Limb (tissue), 2 donors: ENCODE results near the gene THBD.

Source experiments
- DNase-seq, 2 donors: peaks; one replicate each; pipeline ENCODE4 v3.0.0-alpha.2; 2016; ENCODE audit errors: extremely low spot score in 2 of 2

The THBD gene

GRCh38 chr20:23011008-23011721 is 38.3 kb downstream of the THBD start:
- DNase-seq, result no peak

GRCh38 chr20:23010096-23010495 is 39.4 kb downstream of the THBD start:
- no peak for DNase-seq

DNA sequence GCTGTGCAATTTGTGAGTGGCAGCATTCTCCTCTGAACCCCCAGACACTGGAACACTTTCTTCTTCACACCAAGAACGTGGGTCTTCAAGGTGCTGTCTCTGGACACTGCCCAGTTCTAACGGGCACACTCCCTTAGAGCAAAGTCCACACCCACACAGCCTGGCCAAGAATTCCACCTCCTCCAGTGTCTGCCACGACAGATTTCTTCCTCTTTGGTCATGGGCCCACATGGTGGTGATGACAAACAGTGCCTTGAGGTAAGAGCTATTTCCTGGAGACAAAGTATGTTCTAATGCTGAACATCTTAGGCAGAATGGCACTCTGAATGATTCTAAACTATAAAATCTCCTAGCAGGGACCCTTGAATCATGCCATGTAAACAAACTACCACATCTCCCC is 39.8 kb downstream of the THBD start:
- DNase-seq, result no peak

DNA sequence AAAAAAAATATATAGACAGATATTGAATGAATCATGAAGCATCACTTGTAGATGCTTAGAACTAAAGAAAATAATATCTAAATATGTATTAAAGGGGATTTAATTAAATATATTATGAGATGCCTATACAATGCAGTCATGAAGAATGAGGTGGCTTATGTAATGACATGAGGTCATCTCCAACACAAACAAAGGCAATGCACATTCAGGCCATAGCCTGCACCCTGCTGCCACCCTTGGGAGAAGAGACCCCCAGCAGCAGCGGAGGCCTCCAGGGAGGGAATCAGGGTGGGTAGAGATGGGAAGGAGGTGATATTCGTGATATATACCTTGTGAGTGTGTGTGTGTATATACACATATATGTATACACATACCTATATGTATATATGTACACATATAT is 40.8 kb downstream of the THBD start:
- no peak for DNase-seq

DNA sequence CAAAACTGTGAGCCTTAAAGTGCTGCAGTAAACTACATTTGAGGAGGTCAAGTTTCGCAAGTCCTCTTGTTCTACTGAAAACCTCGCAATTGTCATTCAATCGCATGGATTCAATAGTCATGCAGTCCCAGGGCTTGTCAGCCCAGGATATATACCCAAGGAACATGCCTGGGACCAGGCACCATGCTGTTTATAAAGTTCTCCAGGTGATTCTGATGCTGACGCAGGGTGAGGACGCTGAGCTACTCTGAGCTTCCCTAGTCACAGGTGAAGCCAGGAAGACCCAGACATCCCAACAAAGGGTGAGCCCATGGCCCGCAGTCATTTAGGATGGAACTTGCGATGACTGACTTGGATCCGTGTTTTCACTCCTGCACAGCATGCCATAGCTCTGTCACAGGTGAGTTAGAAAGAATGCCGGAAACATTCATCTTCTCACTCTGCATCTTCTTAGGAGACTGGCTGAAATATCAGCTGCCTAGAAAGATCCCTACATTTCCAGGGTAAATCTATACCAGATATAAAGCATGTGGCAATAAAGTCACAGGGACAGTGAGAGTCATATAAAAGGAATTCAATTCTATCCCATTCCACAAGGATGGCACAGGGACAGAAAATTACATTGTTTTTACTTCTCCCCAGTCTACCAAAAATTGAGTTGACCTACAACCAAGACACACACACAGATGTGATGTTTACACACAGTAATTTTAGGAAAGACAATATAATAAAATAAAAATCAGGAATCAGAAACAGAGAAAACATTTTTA is 41.4 kb downstream of the THBD start:
- no peak for DNase-seq

DNA sequence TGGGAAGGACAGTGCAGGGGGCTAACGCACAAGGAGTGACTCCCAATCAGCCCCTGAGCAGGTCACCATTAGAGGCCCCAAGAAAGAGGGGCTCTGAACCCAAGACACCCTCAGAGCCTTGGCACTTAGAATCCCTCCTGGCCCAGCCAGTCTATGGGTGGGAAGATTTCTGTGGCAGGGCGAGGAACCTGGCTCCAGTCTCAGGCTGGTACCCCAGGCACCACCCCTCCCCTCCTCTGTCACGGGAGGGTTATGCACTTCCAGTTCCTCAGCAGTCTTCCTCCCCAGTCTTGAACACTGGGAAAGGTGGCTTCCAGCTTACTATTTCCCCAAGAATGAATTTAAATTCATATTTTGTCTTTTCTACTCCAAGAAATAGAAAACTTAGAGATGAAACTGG is 42.0 kb downstream of the THBD start:
- no peak for DNase-seq

GRCh38 chr20:23005776-23006175 is 43.7 kb downstream of the THBD start:
- no peak for DNase-seq

- DNase-seq, result no peak
Measured at GRCh38 chr20:23003881-23004460, 45.5 kb downstream of the THBD start.

GRCh38 chr20:23003077-23003635 is 46.3 kb downstream of the THBD start:
- DNase-seq, result no peak

DNA sequence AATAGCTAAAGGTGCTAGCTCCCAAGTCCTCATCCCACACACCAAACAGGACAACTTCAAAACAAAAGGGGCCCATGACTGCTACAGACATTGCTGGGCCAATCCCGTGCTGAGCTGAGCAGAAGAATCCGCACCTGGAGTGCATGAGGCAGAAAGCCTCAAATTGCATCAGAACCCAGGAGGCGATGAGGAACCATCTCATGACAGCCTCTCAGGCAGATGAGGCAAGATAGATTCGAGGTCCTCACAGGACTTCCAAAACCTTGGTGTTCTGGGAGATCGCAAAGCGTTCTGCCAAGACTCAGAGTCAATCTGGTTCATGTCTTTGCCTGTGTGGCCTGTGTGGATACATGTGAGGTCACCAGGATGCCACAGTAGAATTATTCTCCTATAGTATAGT is 47.2 kb downstream of the THBD start:
- DNase-seq, result no peak

DNA sequence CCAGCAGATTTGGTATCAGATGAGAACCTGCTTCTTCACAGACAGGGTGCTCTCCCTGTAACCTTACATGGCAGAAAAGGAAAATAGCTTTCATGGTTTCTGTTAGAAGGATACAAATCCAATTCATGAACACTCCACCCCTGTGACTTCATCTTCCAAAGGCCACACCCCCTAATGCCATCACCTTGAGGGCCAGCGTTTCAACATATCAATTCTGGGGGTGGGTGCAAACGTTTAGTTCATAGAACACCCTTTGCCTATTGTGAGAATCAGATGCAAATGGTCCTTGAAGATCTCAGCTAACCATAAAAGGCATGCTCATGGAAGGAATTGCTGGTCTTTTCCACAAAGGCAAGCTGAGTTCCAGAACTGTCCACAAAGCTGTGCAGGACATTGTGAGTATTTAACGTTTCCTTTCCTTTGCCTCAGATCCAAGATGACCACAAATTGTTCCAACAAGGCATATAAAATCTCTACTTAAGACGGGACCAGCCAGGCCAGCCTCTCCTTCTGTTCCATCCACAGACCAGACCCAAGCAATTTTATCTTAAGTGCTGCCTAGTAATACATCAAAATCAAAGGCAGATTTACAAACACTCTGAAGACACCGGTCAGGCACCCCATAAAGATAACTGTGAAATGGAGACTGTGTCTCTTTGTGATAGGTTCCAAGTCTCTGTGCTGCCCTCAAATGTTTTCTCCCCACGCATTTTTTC is 49.1 kb downstream of the THBD start:
- no peak for DNase-seq

GRCh38 chr20:22999756-23000155 is 49.7 kb downstream of the THBD start:
- no peak for DNase-seq

DNA sequence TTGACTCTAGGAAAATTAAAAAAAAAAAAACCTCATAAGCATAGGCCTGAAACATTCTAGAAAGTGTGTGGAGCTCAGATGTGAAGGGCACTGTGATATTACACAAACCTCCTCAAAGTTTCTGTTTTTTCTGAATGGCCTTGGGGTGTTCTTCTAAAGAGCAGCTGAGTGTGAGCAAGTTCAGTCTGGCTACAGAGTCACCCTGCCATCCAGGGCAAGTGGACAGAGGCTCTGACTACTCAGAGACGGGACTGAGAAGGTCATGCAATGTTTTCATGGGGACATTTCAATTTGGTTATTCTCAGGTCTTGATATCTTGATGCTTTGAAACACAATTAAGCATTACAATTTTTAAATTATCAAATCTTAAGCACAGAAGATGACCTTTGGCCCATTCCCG is 51.0 kb downstream of the THBD start:
- no peak for DNase-seq

- no peak for DNase-seq
Measured at GRCh38 chr20:22995923-22996322, 53.5 kb downstream of the THBD start.
